Brain microvascular endothelial cell (primary cell): ENCODE measurements around the gene MLST8.

Experiments
- DNase-seq: peaks from one replicate; pipeline ENCODE4 v3.0.0-alpha.2; 2020
- H3K27ac ChIP-seq: fragments of 250-450 bp; sonication (Bioruptor Pico); 2 replicates; pipeline ENCODE4 v1.5.1; 2020; ENCODE audit warnings: mild to moderate bottlenecking, moderate library complexity
- H3K27me3 ChIP-seq: fragments of 250-450 bp; sonication (Bioruptor Pico); replicated peaks from 2 replicates; pipeline ENCODE4 v1.5.1; 2020; ENCODE audit warnings: mild to moderate bottlenecking
- H3K36me3 ChIP-seq: fragments of 250-450 bp; sonication (Bioruptor Pico); replicated peaks from 2 replicates; pipeline ENCODE4 v1.5.1; 2020; ENCODE audit warnings: mild to moderate bottlenecking
- H3K4me3 ChIP-seq: 2 replicates; pipeline ENCODE4 v1.5.1; 2011; ENCODE audit warnings: low read depth, mild to moderate bottlenecking, control low read depth, low read length, moderate library complexity
- in situ Hi-C: cut with HindIII; loops from 2 replicates; pipeline ENCODE4 v1.10.0; 2017; ENCODE audit warnings: low sequenced_read_pairs, low pct_ligation_motif_present
- TF ChIP-seq, protein P1 (sequence below): IDR thresholded peaks from 2 replicates; pipeline ENCODE4 v1.5.1; 2011; ENCODE audit warnings: low read depth, mild to moderate bottlenecking, moderate library complexity, low read length, control low read depth, inconsistent platforms; ENCODE audit errors: missing control alignments

The MLST8 gene

DNA sequence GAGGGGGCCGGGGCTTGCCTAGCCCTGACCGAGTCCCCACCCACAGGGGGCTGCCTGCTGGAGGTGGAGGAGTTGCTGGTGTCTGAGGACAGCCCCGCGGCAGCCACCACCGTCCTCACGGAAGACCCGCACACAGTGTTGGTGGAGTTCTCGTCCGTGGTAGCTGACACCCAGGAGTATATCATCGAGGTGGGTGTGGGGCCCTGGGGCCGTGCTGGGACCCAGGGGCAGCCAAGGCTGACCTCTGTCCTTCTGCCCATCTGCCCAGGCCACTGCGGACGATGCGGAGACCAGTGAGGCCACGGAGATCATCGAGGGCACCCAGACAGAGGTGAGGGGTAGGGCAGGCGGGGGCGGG lies 29.5 kb downstream of the MLST8 start:
- TF ChIP-seq, protein P1, sequence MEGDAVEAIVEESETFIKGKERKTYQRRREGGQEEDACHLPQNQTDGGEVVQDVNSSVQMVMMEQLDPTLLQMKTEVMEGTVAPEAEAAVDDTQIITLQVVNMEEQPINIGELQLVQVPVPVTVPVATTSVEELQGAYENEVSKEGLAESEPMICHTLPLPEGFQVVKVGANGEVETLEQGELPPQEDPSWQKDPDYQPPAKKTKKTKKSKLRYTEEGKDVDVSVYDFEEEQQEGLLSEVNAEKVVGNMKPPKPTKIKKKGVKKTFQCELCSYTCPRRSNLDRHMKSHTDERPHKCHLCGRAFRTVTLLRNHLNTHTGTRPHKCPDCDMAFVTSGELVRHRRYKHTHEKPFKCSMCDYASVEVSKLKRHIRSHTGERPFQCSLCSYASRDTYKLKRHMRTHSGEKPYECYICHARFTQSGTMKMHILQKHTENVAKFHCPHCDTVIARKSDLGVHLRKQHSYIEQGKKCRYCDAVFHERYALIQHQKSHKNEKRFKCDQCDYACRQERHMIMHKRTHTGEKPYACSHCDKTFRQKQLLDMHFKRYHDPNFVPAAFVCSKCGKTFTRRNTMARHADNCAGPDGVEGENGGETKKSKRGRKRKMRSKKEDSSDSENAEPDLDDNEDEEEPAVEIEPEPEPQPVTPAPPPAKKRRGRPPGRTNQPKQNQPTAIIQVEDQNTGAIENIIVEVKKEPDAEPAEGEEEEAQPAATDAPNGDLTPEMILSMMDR = no peak
- Histone ChIP-seq H3K27me3 (peaks cover 5% of the 10 kb centered on the region), H3K27ac (no peak overlapping the region), H3K36me3 (peaks cover 40% of the 10 kb centered on the region), H3K4me3 (no peak overlapping the region)
- DNase-seq = no peak
- in situ Hi-C loops = no loop called here

DNA sequence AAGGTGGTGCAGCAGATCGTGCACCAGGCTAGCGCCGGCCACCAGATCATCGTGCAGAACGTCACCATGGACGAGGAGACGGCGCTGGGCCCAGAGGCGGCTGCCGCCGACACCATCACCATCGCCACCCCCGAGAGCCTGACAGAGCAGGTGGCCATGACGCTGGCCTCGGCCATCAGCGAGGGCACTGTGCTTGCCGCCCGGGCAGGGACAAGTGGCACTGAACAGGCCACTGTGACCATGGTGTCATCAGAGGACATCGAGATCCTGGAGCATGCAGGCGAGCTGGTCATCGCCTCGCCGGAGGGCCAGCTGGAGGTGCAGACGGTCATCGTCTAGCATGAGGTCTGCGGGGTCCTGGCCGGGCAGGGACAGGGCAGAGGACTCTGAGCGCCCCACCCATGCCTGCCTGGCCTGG lies 30.0 kb downstream of the MLST8 start:
- in situ Hi-C loops = no loop called here
- no peak for DNase-seq
- Histone ChIP-seq H3K36me3 (peaks cover 38% of the 10 kb centered on the region), H3K4me3 (no peak overlapping the region), H3K27me3 (peaks cover 5% of the 10 kb centered on the region), H3K27ac (no peak overlapping the region)
- TF ChIP-seq, protein P1 = no peak

- in situ Hi-C loops = no loop called here
- TF ChIP-seq, protein P1 = no peak
- no peak overlapping the region for H3K4me3 ChIP-seq
- peaks cover 5% of the 10 kb centered on the region for H3K27me3 ChIP-seq
- no peak overlapping the region for H3K27ac ChIP-seq
- H3K36me3 ChIP-seq = peaks cover 38% of the 10 kb centered on the region
- no peak for DNase-seq
Observed at GRCh38 chr16:2235695-2236336, 30.6 kb downstream of the MLST8 start.

DNA sequence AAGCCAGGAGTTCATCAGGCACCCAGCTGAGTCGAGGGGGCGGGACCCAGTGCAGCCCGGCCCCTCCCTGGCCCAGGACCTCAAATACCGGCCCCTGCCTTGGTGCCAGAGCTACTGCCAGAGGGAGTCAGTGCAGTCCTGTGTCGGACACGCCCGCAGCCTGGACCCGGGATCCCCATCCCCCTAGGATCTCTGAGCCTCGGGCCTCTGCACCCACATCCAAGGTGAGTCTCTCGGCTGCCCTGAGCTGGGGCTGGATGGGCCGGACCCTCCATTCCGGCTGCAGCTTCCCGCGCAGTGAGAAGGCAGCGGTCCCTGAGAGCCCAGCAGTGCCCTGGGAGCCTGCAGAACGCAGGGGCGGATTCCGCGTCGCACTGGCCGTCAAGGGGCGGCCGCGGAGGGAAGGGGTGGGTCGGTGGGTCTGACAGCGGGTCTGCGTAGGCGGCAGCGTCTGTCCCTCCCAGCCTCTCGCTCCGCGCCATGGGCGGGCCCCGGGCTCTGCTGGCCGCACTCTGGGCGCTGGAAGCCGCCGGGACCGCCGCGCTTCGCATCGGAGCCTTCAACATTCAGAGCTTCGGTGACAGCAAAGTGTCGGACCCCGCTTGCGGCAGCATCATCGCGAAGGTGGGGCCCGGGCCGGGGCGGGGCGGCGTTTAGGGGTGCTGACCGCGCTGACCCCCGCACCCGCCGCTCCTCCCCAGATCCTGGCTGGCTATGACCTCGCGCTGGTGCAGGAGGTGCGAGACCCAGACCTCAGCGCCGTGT lies 31.3 kb downstream of the MLST8 start, which contains the start of gene DNASE1L2:
DNASE1L2 (plus strand) TSS at position 108 of the 765 bp plus-strand sequence; CDS start at position 481, 373 bp downstream.
- peaks cover 5% of the 10 kb centered on the region for H3K27me3 ChIP-seq
- no peak within 1 kb of the TSS for H3K27ac ChIP-seq
- no peak for DNase-seq
- TF ChIP-seq, protein P1 = no peak
- peak within 1 kb of the TSS; percentile 24 for H3K4me3 ChIP-seq
- in situ Hi-C loops = no loop called here
- H3K36me3 ChIP-seq = peaks cover 37% of the 10 kb centered on the region

- in situ Hi-C loops = no loop called here
- peaks cover 5% of the 10 kb centered on the region for H3K27me3 ChIP-seq
- TF ChIP-seq, protein P1 = no peak
- DNase-seq = no peak
- peaks cover 31% of the 10 kb centered on the region for H3K36me3 ChIP-seq
- peak overlapping the region; percentile 24 for H3K4me3 ChIP-seq
- H3K27ac ChIP-seq = no peak overlapping the region
Observed at GRCh38 chr16:2237102-2237482, 31.8 kb downstream of the MLST8 start.
